ENCODE results near the gene KBTBD2. TPM values are rescaled to one million over a fixed set of nuclear protein-coding genes. Genes with fewer than 3 reads are reported as not detected.

Gene KBTBD2
- total and polyA plus RNA-seq, 2 experiments from 2014 or later: 11.6 to 34.9 TPM

GRCh38 chr7:32872421-32872820, 19.1 kb downstream of the KBTBD2 start:
- H3K27ac Mint-ChIP-seq: no peak overlapping the region
- Histone ChIP-seq H3K27ac (ENCODE audit: low read depth) (no peak overlapping the region), H3K27me3 (ENCODE audit: insufficient read depth) (no peaks in the 10 kb centered on the region), H3K4me3 (no peak overlapping the region), H3F3A (replicated peaks; ENCODE audit: low read depth) (no peaks in the 10 kb centered on the region), H2AFZ (no peak overlapping the region), H3K4me2 (no peak overlapping the region), H3K36me3 (ENCODE audit: insufficient read depth) (peaks cover 25% of the 10 kb centered on the region), H4K20me1 (replicated peaks; ENCODE audit: insufficient read depth) (peaks cover 13% of the 10 kb centered on the region), H3K79me2 (replicated peaks; ENCODE audit: insufficient read depth) (peaks cover 26% of the 10 kb centered on the region), H3K4me1 (ENCODE audit: insufficient read depth) (no peaks in the 10 kb centered on the region), H3K9me2 (ENCODE audit: insufficient read depth) (no peaks in the 10 kb centered on the region)
- H3K4me3 Mint-ChIP-seq: no peak overlapping the region
- H3K36me3 Mint-ChIP-seq (ENCODE audit: low read depth): peaks cover 67% of the 10 kb centered on the region
- ATAC-seq: no peak
- H3K9me3 Mint-ChIP-seq: peaks cover 4% of the 10 kb centered on the region; the same call in 1 of the 3 replicates
- peaks cover 8% of the 10 kb centered on the region for H3K4me1 Mint-ChIP-seq
- peaks cover 2% of the 10 kb centered on the region for H3K27me3 Mint-ChIP-seq (ENCODE audit: insufficient read depth, low read depth, poor library complexity)
- TF ChIP-seq REST (IDR thresholded peaks at IDR 0.05; ENCODE audit: unreplicated experiment) (no peak), NANOG (IDR thresholded peaks at IDR 0.05; ENCODE audit: borderline replicate concordance) (no peak), ZNF331 (CRISPR knock-in tag; IDR thresholded peaks at IDR 0.05; ENCODE audit: low read depth) (no peak), ZNF462 (CRISPR knock-in tag; IDR thresholded peaks at IDR 0.05) (no peak), ZNF114 (CRISPR knock-in tag; IDR thresholded peaks at IDR 0.05) (no peak), JUNB (IDR thresholded peaks at IDR 0.05; ENCODE audit: unreplicated experiment) (no peak), EZH2phosphoT487 (IDR thresholded peaks at IDR 0.05; ENCODE audit: unreplicated experiment) (no peak), CTCF (conservative IDR thresholded peaks at IDR 0.05; ENCODE audit: low read depth in 2 of 2) (no peak), EZH2 (IDR thresholded peaks at IDR 0.05; ENCODE audit: low read depth, unreplicated experiment) (no peak), STAT1 (IDR thresholded peaks at IDR 0.05; ENCODE audit: unreplicated experiment) (no peak), ETS1 (IDR thresholded peaks at IDR 0.05) (no peak), CREB1 (CRISPR knock-in tag; IDR thresholded peaks at IDR 0.05; ENCODE audit: low read depth) (no peak), POLR2AphosphoS5 (IDR thresholded peaks at IDR 0.05; ENCODE audit: low read depth) (no peak)
- no peak for DNase-seq (ENCODE audit: low spot score)
